ENCODE data around the gene C20orf173. TPM values are rescaled to one million over a fixed set of nuclear protein-coding genes. Genes with fewer than 3 reads are reported as not detected.

The C20orf173 gene
- total RNA-seq, 1 experiment from 2014 or later: not detected

- Histone ChIP-seq H3K27ac (ENCODE audit: low read depth, low read length) (no peak overlapping the region), H3K9me3 (ENCODE audit: control insufficient read depth in 1 of 2, insufficient read depth in 1 of 2, low read depth in 1 of 2, low read length in 2 of 2) (no peaks in the 10 kb centered on the region), H3K4me2 (ENCODE audit: low read length) (no peak overlapping the region), H3K9ac (ENCODE audit: low read length) (no peak overlapping the region), H3K79me2 (ENCODE audit: insufficient read depth, low read length) (no peaks in the 10 kb centered on the region), H3K9me2 (ENCODE audit: insufficient read depth) (no peaks in the 10 kb centered on the region), H3K36me3 (ENCODE audit: control insufficient read depth in 1 of 2, insufficient read depth in 2 of 2, low read length in 2 of 2) (peaks cover 20 to 22% of the 10 kb centered on the region in 2 experiments; a peak in 3 of 4 replicates), H4K20me1 (ENCODE audit: insufficient read depth) (no peaks in the 10 kb centered on the region), H2AFZ (ENCODE audit: low read depth, low read length, poor library complexity, severe bottlenecking) (no peak overlapping the region), H3K4me3 (replicated peaks in 1 of 2; ENCODE audit: low read depth in 1 of 2, low read length in 2 of 2) (no peak overlapping the region), H3K4me1 (ENCODE audit: control insufficient read depth in 1 of 2, insufficient read depth in 2 of 2, low read length in 2 of 2) (peaks cover 0 to 14% of the 10 kb centered on the region in 2 experiments; a peak in 2 of 4 replicates), H3K27me3 (ENCODE audit: insufficient read depth, low read length) (no peaks in the 10 kb centered on the region)
- TF ChIP-seq REST (IDR thresholded peaks at IDR 0.05; ENCODE audit: low read depth) (no peak), FOSL1 (IDR thresholded peaks at IDR 0.05; ENCODE audit: low read depth) (no peak), CBX3 (IDR thresholded peaks at IDR 0.05; ENCODE audit: low read depth) (no peak), ZBTB33 (IDR thresholded peaks at IDR 0.05; ENCODE audit: extremely low read depth, insufficient replicate concordance, low read length) (no peak), ZNF274 (IDR thresholded peaks at IDR 0.05; ENCODE audit: low read depth, low read length) (no peak), SP1 (IDR thresholded peaks at IDR 0.05; ENCODE audit: low read depth) (no peak), ZFX (IDR thresholded peaks at IDR 0.05) (no peak), YY1 (IDR thresholded peaks at IDR 0.05; ENCODE audit: extremely low read depth, insufficient replicate concordance, low read depth, low read length) (no peak)
- DNase-seq (ENCODE audit: low read depth, low spot score) (no peak), ATAC-seq (no peak)
- RAD21 ChIA-PET (ENCODE audit: low non-redundant PET in 1 of 2, low total read pairs in 2 of 2, uncharacterized antibody in 2 of 2, unreplicated experiment in 2 of 2): no interaction called here
- no TSS peak for BruUV-seq (replicated peaks)
- intact Hi-C loops (cut with micrococcal nuclease): no loop called here
- CTCF ChIA-PET: no interaction called here
- POLR2A ChIA-PET: no interaction called here
Measured at GRCh38 chr20:35504751-35505150, 24.7 kb downstream of the C20orf173 start.

All from HCT116 (cell line).